A549 treated with CORT108297 at 1 μM for 4 hours (cell line): ENCODE measurements around the gene OSM. TPM values are rescaled to one million over a fixed set of nuclear protein-coding genes. Genes with fewer than 3 reads are reported as not detected.

Experiments
- total RNA-seq: library from RNA; stranded (reverse); fragments of 200-300 nt; extraction: Qiagen RNA extraction; gene quantifications from 5 replicates; pipeline ENCODE4 v1.2.3, GENCODE V29; 2022

The OSM gene
- 0.05 TPM in 1 of 5 replicates, not detected in the others for total RNA-seq

GRCh38 chr22:30266445-30267381, at the start of gene OSM:
TSS of gene OSM (minus strand) at chr22:30266851. CDS start at chr22:30266799, 52 bp downstream.

GRCh38 chr22:30289141-30289979, 22.7 kb upstream of the OSM start, which contains the start of gene CASTOR1:
TSS of gene CASTOR1 (minus strand) at chr22:30289505. CDS start at chr22:30289497, 8 bp downstream.

GRCh38 chr22:30245985-30246813, 20.5 kb downstream of the OSM start, which contains the start of gene LIF:
TSS of gene LIF (minus strand) at chr22:30246759. CDS start at chr22:30246695, 64 bp downstream.

Other genes with a start within 250 kb of the OSM start
- not detected in 5 replicates for gene HORMAD2, start 186.4 kb downstream of the OSM start, total RNA-seq
- gene LIF, start 20.1 kb downstream of the OSM start, total RNA-seq: 25.0 to 39.1 TPM (median 37.2 TPM) in 5 replicates
- gene CASTOR1, start 22.7 kb upstream of the OSM start, total RNA-seq: 3.7 to 7.2 TPM (median 5.5 TPM) in 5 replicates
- gene TBC1D10A, start 60.1 kb upstream of the OSM start, total RNA-seq: 8.6 to 11.9 TPM (median 11.1 TPM) in 5 replicates
- 44.1 to 62.3 TPM (median 61.4 TPM) in 5 replicates for gene SF3A1, start 90.0 kb upstream of the OSM start, total RNA-seq
- 2.0 to 3.9 TPM (median 3.3 TPM) in 5 replicates for gene CCDC157, start 90.2 kb upstream of the OSM start, total RNA-seq
- gene RNF215, start 120.6 kb upstream of the OSM start, total RNA-seq: 13.8 to 22.0 TPM (median 19.7 TPM) in 5 replicates
- gene SEC14L2, start 130.2 kb upstream of the OSM start, total RNA-seq: 25.7 to 46.7 TPM (median 42.7 TPM) in 5 replicates
- gene MTFP1, start 158.9 kb upstream of the OSM start, total RNA-seq: 67.6 to 78.1 TPM (median 74.0 TPM) in 5 replicates
- not detected in 5 replicates for gene SEC14L3, start 205.2 kb upstream of the OSM start, total RNA-seq
- 4.4 to 6.7 TPM (median 5.9 TPM) in 5 replicates for gene SEC14L4, start 238.8 kb upstream of the OSM start, total RNA-seq